Measurements from ENCODE around the gene SPC25. TPM values are rescaled to one million over a fixed set of nuclear protein-coding genes. Genes with fewer than 3 reads are reported as not detected.

Gene SPC25
- total and polyA plus RNA-seq, 9 of the 15 experiments (the other 6 are each of a cell fraction or from before 2014, with no cell fraction given) = 44.8 to 100 (median 75.0) TPM

- TF ChIP-seq ZBTB11 (CRISPR knock-in tag; IDR thresholded peaks at IDR 0.05) = no peak
- TF ChIP-seq MCM7 (IDR thresholded peaks at IDR 0.05) = no peak
- no peak for TF ChIP-seq KLF16 (IDR thresholded peaks at IDR 0.05)
- no peak for TF ChIP-seq ZFPM2 (CRISPR knock-in tag; IDR thresholded peaks at IDR 0.05)
Observed at GRCh38 chr2:168913495-168913894, 23.3 kb upstream of the SPC25 start (continued).

GRCh38 chr2:168912901-168913369, 22.7 kb upstream of the SPC25 start:
- no peak overlapping the region for H3K4me2 ChIP-seq (ENCODE audit: insufficient read depth, low read length)
- H3K9ac ChIP-seq (ENCODE audit: insufficient read depth in 1 of 2, low read depth in 2 of 2, low read length in 2 of 2) = no peak overlapping the region
- DNase-seq (ENCODE audit: extremely low read depth in 1 of 4, low spot score in 3 of 4) (no peak), FAIRE-seq (no peak), ATAC-seq (no peak)
- no peaks in the 10 kb centered on the region for H3K27me3 ChIP-seq (ENCODE audit: control insufficient read depth in 2 of 2, insufficient read depth in 2 of 2, low read length in 2 of 2)
- no peaks in the 10 kb centered on the region for H4K20me1 ChIP-seq (replicated peaks; ENCODE audit: control insufficient read depth, insufficient read depth, low read length)
- in situ Hi-C loops (cut with MboI) (loop anchor here (25.0 kb wide), 1 partner anchor 976 kb away; no protein-coding TSS in a partner anchor), intact Hi-C loops (cut with micrococcal nuclease) (no loop called here)
- POLR2A ChIA-PET = no interaction called here
- 91% methylated on average over 20 of the region's 21 CpGs for WGBS (ENCODE audit: insufficient coverage, low coverage, missing lambda C conversion rate)
- no peaks in the 10 kb centered on the region for H3K9me1 ChIP-seq (ENCODE audit: control insufficient read depth, insufficient read depth, low read length)
- H3K36me3 ChIP-seq (ENCODE audit: control insufficient read depth, insufficient read depth, low read length) = no peaks in the 10 kb centered on the region
- peaks cover 11% of the 10 kb centered on the region for H3K9me3 ChIP-seq (replicated peaks; ENCODE audit: control insufficient read depth, insufficient read depth, low read depth, low read length)
- BruUV-seq (replicated peaks) = no TSS peak
- no peak overlapping the region for H3K4me3 ChIP-seq
- no peak overlapping the region for H2AFZ ChIP-seq (ENCODE audit: low read depth, low read length)
- H3K79me2 ChIP-seq (ENCODE audit: control insufficient read depth, insufficient read depth, low read length) = no peaks in the 10 kb centered on the region
- TF ChIP-seq RAD21 (CRISPR knock-in tag; conservative IDR thresholded peaks at IDR 0.05 in 1 of 2, IDR thresholded peaks at IDR 0.05 in 1 of 2) (no peak), ZNF589 (CRISPR knock-in tag; IDR thresholded peaks at IDR 0.05; ENCODE audit: low read depth) (no peak), FUS (optimal IDR thresholded peaks at IDR 0.05; ENCODE audit: low read depth, low read length) (no peak), ZBTB33 (CRISPR knock-in tag; IDR thresholded peaks at IDR 0.05) (peak; percentile 72; the same call in 1 of the 2 replicates), ZFX (CRISPR knock-in tag; IDR thresholded peaks at IDR 0.05) (no peak), SMARCA5 (IDR thresholded peaks at IDR 0.05) (no peak), ZNF511 (CRISPR knock-in tag; IDR thresholded peaks at IDR 0.05) (no peak)
- peaks cover 3 to 4% of the 10 kb centered on the region in 2 experiments; a peak in 3 of 5 replicates for H3K4me1 ChIP-seq (replicated peaks in 1 of 2; ENCODE audit: control insufficient read depth in 2 of 2, insufficient read depth in 2 of 2, low read length in 2 of 2)
- H3K27ac ChIP-seq (ENCODE audit: extremely low read depth, low read depth, low read length) = no peak overlapping the region
- CTCF ChIA-PET (ENCODE audit: low intra/inter-chr PET ratio) = no interaction called here

Data from K562 (cell line).